C4-2B (cell line): Measurements from ENCODE around the gene INHBB.

Source experiments
- CTCF ChIP-seq: fragments of 450-650 bp; conservative IDR thresholded peaks from 2 replicates; pipeline ENCODE4 v1.5.1; 2017; ENCODE audit warnings: mild to moderate bottlenecking
- ZFX ChIP-seq: fragments of 450-650 bp; IDR thresholded peaks from 2 replicates; pipeline ENCODE4 v1.6.1; 2017

GRCh38 chr2:120373424-120373823, 27.5 kb downstream of the INHBB start:
- TF ChIP-seq CTCF (no peak), ZFX (no peak)
